Dedifferentiated amniotic fluid mesenchymal stem cell (primary cell): ENCODE data around the gene SNX18.

Source experiments
- DNase-seq: peaks from one replicate; pipeline ENCODE4 v3.0.0-alpha.2; 2016; ENCODE audit errors: extremely low spot score

SNX18 gene

DNA sequence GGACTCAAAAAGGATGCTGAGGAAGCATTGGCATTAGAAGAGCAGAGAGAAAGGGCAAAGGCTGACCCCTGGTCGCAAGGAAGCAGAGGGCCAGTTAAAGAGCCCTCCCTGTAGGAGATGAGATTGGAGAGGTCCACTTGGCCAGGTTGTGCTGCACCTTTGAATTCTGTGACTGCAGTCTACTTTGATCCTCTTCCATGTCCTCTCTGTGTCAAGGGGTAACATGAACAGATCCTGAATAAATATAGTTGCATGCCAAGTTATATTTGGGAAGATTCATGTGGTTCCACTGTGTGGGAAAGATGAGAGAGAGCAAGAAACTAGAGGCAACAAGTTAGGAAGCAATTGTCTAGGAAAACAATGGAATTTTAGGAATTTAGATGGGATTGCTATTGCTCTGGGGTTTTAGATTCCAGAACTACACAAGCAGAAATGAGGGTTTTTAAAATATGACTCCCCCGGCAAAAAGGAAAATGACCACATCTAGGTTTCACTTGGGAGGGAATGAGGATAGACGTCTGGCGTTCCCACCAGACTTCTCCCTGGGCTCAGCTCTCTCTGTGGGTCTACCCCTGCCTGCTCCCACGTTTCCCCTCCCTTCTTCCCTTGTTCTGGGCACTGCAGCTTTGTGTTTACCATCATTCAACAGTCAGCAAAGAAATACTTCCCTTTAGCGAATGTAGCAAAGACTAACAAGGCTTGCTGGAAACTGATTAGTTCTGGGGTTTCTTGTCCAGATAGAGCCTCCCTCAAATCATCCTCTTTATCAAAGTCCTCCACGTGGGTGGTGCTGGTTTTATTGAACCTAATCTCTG lies 63.6 kb downstream of the SNX18 start:
- DNase-seq: peak; percentile 35

DNA sequence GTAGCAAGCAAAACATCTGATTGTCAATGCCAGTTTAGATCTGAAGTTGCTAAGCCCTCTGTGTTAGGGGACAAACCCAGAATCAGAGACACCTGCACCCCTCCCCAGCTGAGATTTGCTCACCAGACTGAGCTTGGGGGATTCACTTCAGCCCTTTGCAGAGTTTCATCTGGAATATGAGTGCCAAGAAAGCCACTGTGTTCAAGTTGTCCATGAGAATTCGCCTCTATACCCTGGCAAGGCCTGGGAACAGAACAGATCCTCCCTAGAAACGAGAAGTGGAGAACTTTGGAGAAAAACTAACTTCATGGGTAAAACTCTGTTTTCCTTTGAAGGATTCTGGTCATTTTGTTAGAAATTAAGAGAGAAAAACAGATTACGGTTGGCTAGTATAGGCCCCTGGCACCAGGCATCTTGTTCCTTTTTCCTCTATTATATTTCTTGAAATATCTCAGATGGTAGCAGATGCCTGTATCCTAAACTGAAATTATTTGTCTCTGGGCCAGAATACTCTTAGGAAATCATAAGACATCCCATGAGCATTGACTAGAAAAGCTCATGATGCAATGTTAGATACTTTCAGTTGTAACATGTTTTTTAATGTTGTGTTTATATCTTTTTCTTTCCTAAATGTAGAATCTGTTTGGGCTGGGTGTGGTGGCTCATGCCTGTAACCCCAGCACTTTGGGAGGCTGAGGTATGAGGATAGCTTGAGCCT lies 64.4 kb downstream of the SNX18 start:
- DNase-seq: peak; percentile 84

DNA sequence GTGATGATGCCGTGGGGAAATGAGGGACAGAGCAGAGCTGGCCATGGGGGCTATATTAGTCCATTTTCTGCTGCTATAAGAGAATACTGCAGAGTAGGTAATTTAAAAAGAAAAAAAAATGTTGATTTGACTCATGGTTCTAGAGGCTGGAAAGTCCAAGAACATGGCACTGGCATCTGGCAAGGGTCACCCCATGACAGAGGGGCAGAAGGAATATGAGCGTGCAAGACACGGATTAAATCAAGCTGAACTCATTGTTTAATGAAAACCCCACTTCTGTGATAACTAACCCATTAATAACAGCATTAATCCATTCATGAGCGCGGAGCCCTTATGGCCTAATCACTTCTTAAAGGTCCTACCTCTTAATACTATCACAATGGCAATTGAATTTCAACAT lies 68.8 kb downstream of the SNX18 start:
- DNase-seq: no peak

DNA sequence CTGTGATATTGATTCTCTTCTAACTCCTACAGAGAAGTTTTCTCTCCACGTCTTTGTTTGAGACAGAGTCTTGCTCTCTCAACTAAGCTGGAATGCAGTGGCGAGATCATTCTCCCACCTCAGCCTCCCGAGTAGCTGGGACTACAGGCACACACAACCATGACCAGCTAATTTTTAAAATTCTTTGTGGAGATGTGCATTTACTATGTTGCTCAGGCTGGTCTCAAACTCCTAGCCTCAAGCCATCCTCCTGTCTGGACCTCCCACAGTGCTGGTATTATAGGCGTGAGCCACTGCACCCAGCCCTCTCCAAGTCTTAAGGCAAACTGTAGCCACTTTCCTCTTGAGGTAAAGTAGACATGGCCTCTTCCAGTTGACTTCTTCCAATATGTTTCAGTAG lies 72.2 kb downstream of the SNX18 start:
- DNase-seq: no peak

DNA sequence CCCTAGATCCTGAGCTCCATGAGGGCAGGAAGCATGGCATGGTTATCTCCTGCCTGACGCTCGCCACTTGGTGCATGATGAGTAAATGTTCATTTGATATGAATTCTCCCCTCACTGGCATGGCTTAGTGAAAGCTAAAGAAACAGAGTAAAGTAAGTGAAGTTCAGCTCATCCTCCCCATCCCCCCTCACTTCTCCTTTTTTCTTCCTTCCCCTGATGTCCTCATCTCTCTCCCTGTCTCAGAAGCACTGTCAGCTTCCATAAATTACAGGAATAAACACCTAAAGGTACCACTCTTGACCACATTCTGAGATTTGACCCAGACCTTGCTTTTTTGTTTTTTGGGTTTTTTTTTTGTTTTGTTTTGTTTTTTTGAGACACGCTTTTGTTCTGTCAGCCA lies 73.3 kb downstream of the SNX18 start:
- DNase-seq: no peak

DNA sequence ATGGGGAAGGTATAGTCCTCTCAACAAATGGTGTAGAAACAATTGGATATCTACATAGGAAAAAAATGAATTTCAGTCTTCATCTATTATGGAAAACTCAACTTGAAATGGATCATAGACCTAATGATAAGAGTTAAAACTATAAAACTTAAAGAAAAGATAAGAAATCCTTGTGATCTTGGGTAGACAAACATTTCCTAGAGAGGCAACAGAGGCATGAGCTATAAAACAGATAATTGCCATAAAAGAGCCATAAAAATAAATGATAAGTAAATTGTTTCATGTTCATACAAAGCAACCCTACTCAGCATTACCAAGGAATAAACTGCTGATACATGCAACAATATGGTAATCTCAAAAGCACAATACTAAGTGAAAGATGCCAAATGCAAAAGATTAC lies 76.2 kb downstream of the SNX18 start:
- DNase-seq: no peak

DNA sequence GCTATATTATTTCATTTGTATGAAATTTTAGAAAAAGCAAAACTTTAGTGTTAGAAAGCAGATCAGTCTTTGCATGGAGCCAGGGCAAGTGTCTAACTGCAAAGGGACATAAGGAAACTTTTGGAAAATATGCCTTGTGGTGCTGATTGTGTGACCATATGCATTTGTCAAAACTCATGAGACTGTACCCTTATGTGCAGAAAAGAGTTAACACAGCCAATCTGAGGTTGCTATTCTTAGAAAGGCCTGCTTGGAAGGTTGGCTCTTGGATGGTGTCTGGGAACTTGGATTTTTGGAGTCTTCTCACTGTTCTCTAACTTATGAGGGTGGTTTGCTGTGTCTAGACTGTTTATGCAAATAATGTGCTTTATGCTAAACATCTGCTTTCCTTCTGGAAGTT lies 76.6 kb downstream of the SNX18 start:
- no peak for DNase-seq

DNA sequence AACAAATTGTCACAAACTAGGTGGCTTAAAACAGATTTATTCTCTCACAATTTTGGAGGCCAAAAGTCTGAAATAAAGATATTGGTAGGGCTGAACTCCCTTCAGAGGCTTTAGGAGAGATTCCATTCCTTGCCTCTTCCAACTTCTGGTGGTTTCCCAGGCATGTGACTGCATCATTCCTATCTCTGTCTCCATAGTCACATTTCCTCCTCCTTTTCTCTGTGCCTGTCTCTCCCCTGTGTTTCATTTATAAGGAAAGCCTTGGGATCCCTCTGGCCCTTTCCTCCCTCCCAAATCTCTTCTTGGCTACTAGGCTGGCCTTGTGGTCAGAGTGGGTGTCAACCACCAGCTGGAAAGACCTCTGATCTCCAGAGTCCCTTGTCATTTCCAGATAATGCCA lies 78.2 kb downstream of the SNX18 start:
- no peak for DNase-seq
